ENCODE data around the gene IQCM. TPM values are rescaled to one million over a fixed set of nuclear protein-coding genes. Genes with fewer than 3 reads are reported as not detected.

Gene IQCM
- total RNA-seq, 1 donor from 2014 or later = not detected

- Histone ChIP-seq H3K36me3 (ENCODE audit: control insufficient read depth, insufficient read depth, low read length) (no peaks in the 10 kb centered on the region), H3K4me3 (ENCODE audit: low read depth, low read length) (no peak overlapping the region), H3K27me3 (ENCODE audit: control insufficient read depth, insufficient read depth, low read length) (no peaks in the 10 kb centered on the region)
- DNase-seq (ENCODE audit: low read depth) = no peak
- TF ChIP-seq CTCF (IDR thresholded peaks at IDR 0.05; ENCODE audit: insufficient read depth, low read length, poor library complexity, severe bottlenecking) = no peak
Measured at GRCh38 chr4:149701435-149702156, 114.0 kb downstream of the IQCM start.

GRCh38 chr4:149700272-149700671 lies 115.4 kb downstream of the IQCM start:
- no peak overlapping the region for H3K4me3 ChIP-seq (ENCODE audit: low read depth, low read length)
- no peak for TF ChIP-seq CTCF (IDR thresholded peaks at IDR 0.05; ENCODE audit: insufficient read depth, low read length, poor library complexity, severe bottlenecking)

GRCh38 chr4:149699642-149700041 lies 116.0 kb downstream of the IQCM start:
- no peak for TF ChIP-seq CTCF (IDR thresholded peaks at IDR 0.05; ENCODE audit: insufficient read depth, low read length, poor library complexity, severe bottlenecking)
- DNase-seq (ENCODE audit: low read depth) = no peak
- Histone ChIP-seq H3K4me3 (ENCODE audit: low read depth, low read length) (no peak overlapping the region), H3K36me3 (ENCODE audit: control insufficient read depth, insufficient read depth, low read length) (no peaks in the 10 kb centered on the region), H3K27me3 (ENCODE audit: control insufficient read depth, insufficient read depth, low read length) (no peaks in the 10 kb centered on the region)

More at GRCh38 chr4:149700272-149700671, 115.4 kb downstream of the IQCM start:
- no peak for DNase-seq (ENCODE audit: low read depth)
- Histone ChIP-seq H3K27me3 (ENCODE audit: control insufficient read depth, insufficient read depth, low read length) (no peaks in the 10 kb centered on the region), H3K36me3 (ENCODE audit: control insufficient read depth, insufficient read depth, low read length) (no peaks in the 10 kb centered on the region)

- DNase-seq (ENCODE audit: low read depth) = no peak
- no peaks in the 10 kb centered on the region for H3K36me3 ChIP-seq (ENCODE audit: control insufficient read depth, insufficient read depth, low read length)
- H3K27me3 ChIP-seq (ENCODE audit: control insufficient read depth, insufficient read depth, low read length) = no peaks in the 10 kb centered on the region
- peak; percentile 15 for TF ChIP-seq CTCF (IDR thresholded peaks at IDR 0.05; ENCODE audit: insufficient read depth, low read length, poor library complexity, severe bottlenecking)
- H3K4me3 ChIP-seq (ENCODE audit: low read depth, low read length) = no peak overlapping the region
Measured at GRCh38 chr4:149690726-149691125, 124.9 kb downstream of the IQCM start.

- no peaks in the 10 kb centered on the region for H3K36me3 ChIP-seq (ENCODE audit: control insufficient read depth, insufficient read depth, low read length)
- no peak for TF ChIP-seq CTCF (IDR thresholded peaks at IDR 0.05; ENCODE audit: insufficient read depth, low read length, poor library complexity, severe bottlenecking)
- DNase-seq (ENCODE audit: low read depth) = no peak
- no peaks in the 10 kb centered on the region for H3K27me3 ChIP-seq (ENCODE audit: control insufficient read depth, insufficient read depth, low read length)
- H3K4me3 ChIP-seq (ENCODE audit: low read depth, low read length) = no peak overlapping the region
Measured at GRCh38 chr4:149684516-149684915, 131.1 kb downstream of the IQCM start.

- H3K4me3 ChIP-seq (ENCODE audit: low read depth, low read length) = no peak overlapping the region
- no peaks in the 10 kb centered on the region for H3K27me3 ChIP-seq (ENCODE audit: control insufficient read depth, insufficient read depth, low read length)
- H3K36me3 ChIP-seq (ENCODE audit: control insufficient read depth, insufficient read depth, low read length) = no peaks in the 10 kb centered on the region
- DNase-seq (ENCODE audit: low read depth) = no peak
- TF ChIP-seq CTCF (IDR thresholded peaks at IDR 0.05; ENCODE audit: insufficient read depth, low read length, poor library complexity, severe bottlenecking) = no peak
Measured at GRCh38 chr4:149676076-149676475, 139.6 kb downstream of the IQCM start.

Data from kidney epithelial cell (primary cell).